OCI-LY1 (cell line): ENCODE measurements around the gene KCNA5.

Experiments used
- H2AFZ ChIP-seq: fragments of 200-600 bp; sonication (generic), shearing (Covaris generic); 2 replicates; pipeline ENCODE4 v1.6.0; 2014; ENCODE audit warnings: antibody characterized with exemption, mild to moderate bottlenecking, low read length
- H3F3A ChIP-seq: fragments of 200-600 bp; sonication (generic), shearing (Covaris generic); 2 replicates; pipeline ENCODE4 v1.6.0; 2014; ENCODE audit warnings: mild to moderate bottlenecking, antibody characterized with exemption, low read length, moderate library complexity; ENCODE audit not compliant: insufficient read depth
- H3K27ac ChIP-seq: fragments of 200-600 bp; sonication (generic); 2 replicates; pipeline ENCODE4 v1.5.1; 2014; ENCODE audit warnings: low read length, mixed run types, mild to moderate bottlenecking, low read depth; ENCODE audit not compliant: poor library complexity, severe bottlenecking
- H3K27me3 ChIP-seq: fragments of 200-600 bp; sonication (generic); 2 replicates; pipeline ENCODE4 v1.6.0; 2014; ENCODE audit warnings: antibody characterized with exemption, mild to moderate bottlenecking, low read length, moderate library complexity; ENCODE audit not compliant: insufficient read depth
- H3K36me3 ChIP-seq: fragments of 200-600 bp; sonication (generic); 2 replicates; pipeline ENCODE4 v1.6.1; 2014; ENCODE audit warnings: mild to moderate bottlenecking, antibody characterized with exemption, low read length, moderate library complexity, mixed read lengths; ENCODE audit not compliant: insufficient read depth
- H3K4me1 ChIP-seq: fragments of 200-600 bp; sonication (generic); 2 replicates; pipeline ENCODE4 v1.5.1; 2014; ENCODE audit warnings: mild to moderate bottlenecking, low read length, moderate library complexity; ENCODE audit not compliant: insufficient read depth, severe bottlenecking
- H3K4me2 ChIP-seq: fragments of 200-600 bp; sonication (generic), shearing (Covaris generic); 2 replicates; pipeline ENCODE4 v1.6.1; 2014; ENCODE audit warnings: low read length
- H3K4me3 ChIP-seq: fragments of 200-600 bp; sonication (generic); 2 replicates; pipeline ENCODE4 v1.5.1; 2014; ENCODE audit warnings: low read length, low read depth, mild to moderate bottlenecking, mixed read lengths; ENCODE audit not compliant: poor library complexity, severe bottlenecking
- H3K79me2 ChIP-seq: fragments of 200-600 bp; shearing (Covaris generic); 2 replicates; pipeline ENCODE4 v1.6.1; 2016; ENCODE audit warnings: mixed run types, low read length, mixed read lengths; ENCODE audit not compliant: insufficient read depth
- H3K9ac ChIP-seq: fragments of 200-600 bp; sonication (generic), shearing (Covaris generic); 2 replicates; pipeline ENCODE4 v1.6.1; 2014; ENCODE audit warnings: mild to moderate bottlenecking, low read length, mixed read lengths
- H3K9me2 ChIP-seq: fragments of 200-600 bp; sonication (generic), shearing (Covaris generic); 2 replicates; pipeline ENCODE4 v1.6.1; 2014; ENCODE audit warnings: low read depth, mild to moderate bottlenecking, low read length, mixed read lengths
- H3K9me3 ChIP-seq: fragments of 200-600 bp; shearing (Covaris generic); 2 replicates; pipeline ENCODE4 v1.6.1; 2014; ENCODE audit warnings: low read length, mixed read lengths
- H4K20me1 ChIP-seq: fragments of 200-600 bp; sonication (generic), shearing (Covaris generic); 2 replicates; pipeline ENCODE4 v1.6.0; 2016; ENCODE audit warnings: mild to moderate bottlenecking, low read length; ENCODE audit not compliant: insufficient read depth
- CTCF ChIP-seq: fragments of 200-600 bp; sonication (generic), shearing (Covaris generic); IDR thresholded peaks from 2 replicates; pipeline ENCODE4 v1.5.1; 2017; ENCODE audit warnings: mild to moderate bottlenecking, antibody characterized with exemption, low read length, moderate library complexity, mixed read lengths
- EZH2 ChIP-seq: fragments of 200-600 bp; sonication (generic), shearing (Covaris generic); IDR thresholded peaks from 2 replicates; pipeline ENCODE4 v1.8.0; 2017; ENCODE audit warnings: borderline replicate concordance, mixed run types, mild to moderate bottlenecking, antibody characterized with exemption, low read length, moderate library complexity, mixed read lengths

Gene KCNA5

GRCh38 chr12:5018677-5019076, 25.0 kb upstream of the KCNA5 start:
- H3K27ac ChIP-seq: no peak overlapping the region
- H3K79me2 ChIP-seq: no peaks in the 10 kb centered on the region
- H3K36me3 ChIP-seq: no peaks in the 10 kb centered on the region
- H3K9ac ChIP-seq: no peak overlapping the region
- H3K27me3 ChIP-seq: no peaks in the 10 kb centered on the region
- no peaks in the 10 kb centered on the region for H3K9me3 ChIP-seq
- H3K9me2 ChIP-seq: no peaks in the 10 kb centered on the region
- TF ChIP-seq CTCF (no peak), EZH2 (no peak)
- H3K4me2 ChIP-seq: no peak overlapping the region
- H4K20me1 ChIP-seq: no peaks in the 10 kb centered on the region
- no peaks in the 10 kb centered on the region for H3F3A ChIP-seq
- H2AFZ ChIP-seq: no peak overlapping the region
- H3K4me3 ChIP-seq: no peak overlapping the region
- no peaks in the 10 kb centered on the region for H3K4me1 ChIP-seq

- no peak overlapping the region for H3K4me2 ChIP-seq
- no peaks in the 10 kb centered on the region for H3K9me3 ChIP-seq
- H3K27ac ChIP-seq: no peak overlapping the region
- no peaks in the 10 kb centered on the region for H4K20me1 ChIP-seq
- TF ChIP-seq CTCF (no peak), EZH2 (no peak)
- no peaks in the 10 kb centered on the region for H3K36me3 ChIP-seq
- no peak overlapping the region for H3K4me3 ChIP-seq
- no peak overlapping the region for H2AFZ ChIP-seq
- H3K79me2 ChIP-seq: no peaks in the 10 kb centered on the region
- no peaks in the 10 kb centered on the region for H3K27me3 ChIP-seq
- H3F3A ChIP-seq: no peaks in the 10 kb centered on the region
- H3K9me2 ChIP-seq: no peaks in the 10 kb centered on the region
- no peak overlapping the region for H3K9ac ChIP-seq
- no peaks in the 10 kb centered on the region for H3K4me1 ChIP-seq
Observed at GRCh38 chr12:5022025-5022424, 21.7 kb upstream of the KCNA5 start.

GRCh38 chr12:5022465-5023061, 21.1 kb upstream of the KCNA5 start:
- no peak overlapping the region for H3K4me3 ChIP-seq
- H2AFZ ChIP-seq: no peak overlapping the region
- H3K79me2 ChIP-seq: no peaks in the 10 kb centered on the region
- no peak overlapping the region for H3K9ac ChIP-seq
- H3K36me3 ChIP-seq: no peaks in the 10 kb centered on the region
- TF ChIP-seq EZH2: no peak
- peak; percentile 79 for TF ChIP-seq CTCF
- no peak overlapping the region for H3K27ac ChIP-seq
- H3F3A ChIP-seq: no peaks in the 10 kb centered on the region
- H4K20me1 ChIP-seq: no peaks in the 10 kb centered on the region
- H3K4me2 ChIP-seq: no peak overlapping the region
- H3K4me1 ChIP-seq: no peaks in the 10 kb centered on the region
- H3K9me2 ChIP-seq: no peaks in the 10 kb centered on the region
- no peaks in the 10 kb centered on the region for H3K9me3 ChIP-seq
- no peaks in the 10 kb centered on the region for H3K27me3 ChIP-seq
